ENCODE results near the gene SMTN.

DNA sequence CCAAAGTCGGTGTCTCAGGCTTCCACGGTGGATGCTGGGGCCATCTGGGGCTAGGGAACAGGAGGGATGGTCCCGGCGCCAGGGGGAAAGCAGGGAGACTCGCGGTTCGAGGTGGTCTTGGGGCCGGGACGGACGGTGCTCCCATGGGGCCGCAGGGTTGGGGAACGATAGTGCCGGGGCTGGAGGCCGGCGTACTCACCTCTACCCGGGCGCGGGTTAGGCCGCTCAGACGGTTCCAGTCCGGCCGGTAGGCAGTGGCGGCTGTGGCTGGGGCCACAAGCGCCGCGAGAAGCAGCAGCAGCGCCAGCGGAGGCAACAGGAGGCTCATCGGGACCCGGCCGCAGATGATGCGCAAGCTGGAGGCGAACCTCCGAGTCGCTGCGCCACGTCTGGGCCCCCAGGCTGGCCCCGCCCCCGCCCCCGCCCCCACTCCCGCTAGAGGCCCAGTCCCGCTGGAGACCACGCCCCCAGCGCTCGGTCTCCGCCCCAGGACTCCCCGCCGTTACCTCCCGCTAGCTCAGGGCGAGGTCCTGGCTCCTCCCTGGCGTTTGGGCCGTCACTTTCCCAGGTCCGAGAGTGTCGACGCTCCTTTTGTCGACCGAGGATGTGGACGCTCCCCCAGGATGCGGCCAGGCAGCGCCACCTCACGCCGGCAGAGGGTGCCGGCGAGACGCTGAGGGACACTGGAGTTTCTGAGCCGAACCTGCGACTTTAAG is 26.2 kb downstream of the SMTN start, which contains the start of gene SELENOM:
- TF ChIP-seq, protein P1, sequence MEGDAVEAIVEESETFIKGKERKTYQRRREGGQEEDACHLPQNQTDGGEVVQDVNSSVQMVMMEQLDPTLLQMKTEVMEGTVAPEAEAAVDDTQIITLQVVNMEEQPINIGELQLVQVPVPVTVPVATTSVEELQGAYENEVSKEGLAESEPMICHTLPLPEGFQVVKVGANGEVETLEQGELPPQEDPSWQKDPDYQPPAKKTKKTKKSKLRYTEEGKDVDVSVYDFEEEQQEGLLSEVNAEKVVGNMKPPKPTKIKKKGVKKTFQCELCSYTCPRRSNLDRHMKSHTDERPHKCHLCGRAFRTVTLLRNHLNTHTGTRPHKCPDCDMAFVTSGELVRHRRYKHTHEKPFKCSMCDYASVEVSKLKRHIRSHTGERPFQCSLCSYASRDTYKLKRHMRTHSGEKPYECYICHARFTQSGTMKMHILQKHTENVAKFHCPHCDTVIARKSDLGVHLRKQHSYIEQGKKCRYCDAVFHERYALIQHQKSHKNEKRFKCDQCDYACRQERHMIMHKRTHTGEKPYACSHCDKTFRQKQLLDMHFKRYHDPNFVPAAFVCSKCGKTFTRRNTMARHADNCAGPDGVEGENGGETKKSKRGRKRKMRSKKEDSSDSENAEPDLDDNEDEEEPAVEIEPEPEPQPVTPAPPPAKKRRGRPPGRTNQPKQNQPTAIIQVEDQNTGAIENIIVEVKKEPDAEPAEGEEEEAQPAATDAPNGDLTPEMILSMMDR (IDR thresholded peaks at IDR 0.05) = peak; percentile 83 to 91 (median 88)
- TF ChIP-seq POLR2A (IDR thresholded peaks at IDR 0.05) = peak; percentile 48
